Testis (tissue), 3 donors: ENCODE results near the gene DIP2B. TPM values are rescaled to one million over a fixed set of nuclear protein-coding genes. Genes with fewer than 3 reads are reported as not detected.

Experiments used
- DNase-seq: peaks from one replicate; pipeline ENCODE4 v3.0.0-alpha.2; 2019
- H3K27ac ChIP-seq, 2 donors: fragments of 200-600 bp; sonication (generic); one replicate each; pipeline ENCODE4 v1.5.1; 2019
- H3K27me3 ChIP-seq: fragments of 200-600 bp; sonication (generic); one replicate; pipeline ENCODE4 v1.5.1; 2019
- H3K36me3 ChIP-seq: fragments of 200-600 bp; sonication (generic); one replicate; pipeline ENCODE4 v1.5.1; 2017; ENCODE audit warnings: low read depth; ENCODE audit errors: missing control alignments
- H3K4me1 ChIP-seq: fragments of 200-600 bp; sonication (generic); one replicate; pipeline ENCODE4 v1.5.1; 2019
- H3K4me3 ChIP-seq, 2 donors: fragments of 200-600 bp; sonication (generic); one replicate each; pipeline ENCODE4 v1.5.1; 2017 to 2019
- H3K9me3 ChIP-seq: fragments of 200-600 bp; sonication (generic); one replicate; pipeline ENCODE4 v1.5.1; 2017
- CTCF ChIP-seq, 3 experiments: fragments of 450-650 bp in 2 of 3; fragments of 200-600 bp in 1 of 3; sonication (generic) in 1 of 3; IDR thresholded peaks; one replicate each; pipeline ENCODE4 v1.5.1; 2016 to 2019; ENCODE audit warnings: antibody characterized with exemption in 3 of 3, mild to moderate bottlenecking in 2 of 3, moderate library complexity in 1 of 3
- POLR2A ChIP-seq: fragments of 450-650 bp; IDR thresholded peaks from one replicate; pipeline ENCODE4 v1.6.1; 2017; ENCODE audit warnings: antibody characterized with exemption, mild to moderate bottlenecking, moderate library complexity
- WGBS, 2 donors: methylation state at CpG; one replicate each; pipeline ENCODE4 v1.1.5; 2018; 5-methylcytosine and 5-hydroxymethylcytosine counted together
- intact Hi-C: fragments of 100-400 bp; cut with DNase I; formaldehyde crosslinking; loops from one replicate; pipeline ENCODE4 v1.15.1; 2023; ENCODE audit warnings: low total_unique reads
- polyA plus RNA-seq: library from polyadenylated mRNA; stranded (reverse); fragments of 350-450 nt; fragmentation: Illumina TruSeq; extraction: RNeasy Lipid Tissue Mini Kit (QIAGEN cat#74804); gene quantifications from one replicate; pipeline ENCODE4 v1.2.3, GENCODE V29; 2014; ENCODE audit warnings: low read depth, low replicate concordance; ENCODE audit not compliant: insufficient read depth
- total RNA-seq, 2 donors: library from RNA; depleted of rRNA; stranded (reverse); fragments of >200 nt; gene quantifications; one replicate each; pipeline ENCODE4 v1.2.3, GENCODE V29; 2016

DIP2B gene
- total and polyA plus RNA-seq, 3 donors from 2014 or later, result 19.1 to 57.1 (median 43.5) TPM

GRCh38 chr12:50639721-50640120, 134.9 kb downstream of the DIP2B start:
- WGBS, 2 donors, result 89 to 90% methylated on average over 4 of the region's 4 CpGs
- TF ChIP-seq CTCF (IDR thresholded peaks at IDR 0.05) (no peak), POLR2A (no peak)
- Histone ChIP-seq H3K27me3 (no peaks in the 10 kb centered on the region), H3K9me3 (no peaks in the 10 kb centered on the region), H3K27ac (no peak overlapping the region), H3K4me1 (no peaks in the 10 kb centered on the region), H3K4me3 (no peak overlapping the region), H3K36me3 (no peaks in the 10 kb centered on the region)
- DNase-seq, result no peak
- intact Hi-C loops, result loop anchor here (5.0 kb wide), 1 partner anchor 132 kb away; no protein-coding TSS in a partner anchor

- no peaks in the 10 kb centered on the region for H3K4me1 ChIP-seq
- H3K36me3 ChIP-seq, result no peaks in the 10 kb centered on the region
- H3K27me3 ChIP-seq, result no peaks in the 10 kb centered on the region
- WGBS, 2 donors, result 84 to 89% methylated on average over 7 of the region's 7 CpGs
- TF ChIP-seq POLR2A, result no peak
- TF ChIP-seq CTCF (IDR thresholded peaks at IDR 0.05), result no peak
- intact Hi-C loops, result no loop called here
- no peak for DNase-seq
- no peak overlapping the region for H3K4me3 ChIP-seq
- no peak overlapping the region for H3K27ac ChIP-seq
- no peaks in the 10 kb centered on the region for H3K9me3 ChIP-seq
Measured at GRCh38 chr12:50640321-50640939, 135.6 kb downstream of the DIP2B start.

GRCh38 chr12:50641566-50641965, 136.8 kb downstream of the DIP2B start:
- WGBS, 2 donors, result 68 to 81% methylated on average over 5 of the region's 5 CpGs
- H3K36me3 ChIP-seq, result no peaks in the 10 kb centered on the region
- H3K4me1 ChIP-seq, result no peaks in the 10 kb centered on the region
- no peaks in the 10 kb centered on the region for H3K27me3 ChIP-seq
- H3K9me3 ChIP-seq, result no peaks in the 10 kb centered on the region
- H3K27ac ChIP-seq, result no peak overlapping the region
- TF ChIP-seq CTCF (IDR thresholded peaks at IDR 0.05) (no peak), POLR2A (no peak)
- H3K4me3 ChIP-seq, result no peak overlapping the region
- intact Hi-C loops, result no loop called here
- no peak for DNase-seq

GRCh38 chr12:50642035-50642451, 137.3 kb downstream of the DIP2B start:
- intact Hi-C loops, result no loop called here
- Histone ChIP-seq H3K9me3 (no peaks in the 10 kb centered on the region), H3K27me3 (no peaks in the 10 kb centered on the region), H3K36me3 (no peaks in the 10 kb centered on the region), H3K27ac (no peak overlapping the region), H3K4me3 (no peak overlapping the region), H3K4me1 (no peaks in the 10 kb centered on the region)
- no peak for TF ChIP-seq POLR2A
- TF ChIP-seq CTCF (IDR thresholded peaks at IDR 0.05), result no peak
- no peak for DNase-seq
- WGBS, 2 donors, result 67 to 87% methylated on average over 1 of the region's 1 CpG

- Histone ChIP-seq H3K36me3 (no peaks in the 10 kb centered on the region), H3K4me1 (no peaks in the 10 kb centered on the region), H3K9me3 (no peaks in the 10 kb centered on the region), H3K27me3 (no peaks in the 10 kb centered on the region), H3K27ac (no peak overlapping the region), H3K4me3 (no peak overlapping the region)
- DNase-seq, result no peak
- intact Hi-C loops, result no loop called here
- WGBS, 2 donors, result 79 to 88% methylated on average over 5 of the region's 5 CpGs
- TF ChIP-seq CTCF (IDR thresholded peaks at IDR 0.05) (no peak), POLR2A (no peak)
Measured at GRCh38 chr12:50642761-50643160, 138.0 kb downstream of the DIP2B start.
